Kidney epithelial cell (primary cell): ENCODE data around the gene SLC41A3. TPM values are rescaled to one million over a fixed set of nuclear protein-coding genes. Genes with fewer than 3 reads are reported as not detected.

Source experiments
- DNase-seq: peaks from one replicate; pipeline ENCODE4 v3.0.0-alpha.2; 2010; ENCODE audit warnings: low read depth
- H3K27me3 ChIP-seq: 2 replicates; pipeline ENCODE4 v1.6.0; 2011; ENCODE audit warnings: low read length; ENCODE audit not compliant: control insufficient read depth, insufficient read depth
- H3K36me3 ChIP-seq: 2 replicates; pipeline ENCODE4 v1.5.1; 2011; ENCODE audit warnings: low read length; ENCODE audit not compliant: control insufficient read depth, insufficient read depth
- H3K4me3 ChIP-seq: 2 replicates; pipeline ENCODE4 v1.5.1; 2011; ENCODE audit warnings: low read depth, mild to moderate bottlenecking, control low read depth, low read length
- total RNA-seq: library from RNA; depleted of rRNA; stranded (reverse); fragments of >200 nt; gene quantifications from 2 replicates; pipeline ENCODE4 v1.2.3, GENCODE V29; 2015
- TF ChIP-seq, protein P1 (sequence below): IDR thresholded peaks from 2 replicates; pipeline ENCODE4 v1.5.1; 2011; ENCODE audit warnings: mild to moderate bottlenecking, moderate library complexity, low read length, control low read depth, inconsistent platforms; ENCODE audit not compliant: insufficient read depth, poor library complexity, severe bottlenecking

Gene SLC41A3
- total RNA-seq, 1 donor from 2014 or later: 74.9 TPM

DNA sequence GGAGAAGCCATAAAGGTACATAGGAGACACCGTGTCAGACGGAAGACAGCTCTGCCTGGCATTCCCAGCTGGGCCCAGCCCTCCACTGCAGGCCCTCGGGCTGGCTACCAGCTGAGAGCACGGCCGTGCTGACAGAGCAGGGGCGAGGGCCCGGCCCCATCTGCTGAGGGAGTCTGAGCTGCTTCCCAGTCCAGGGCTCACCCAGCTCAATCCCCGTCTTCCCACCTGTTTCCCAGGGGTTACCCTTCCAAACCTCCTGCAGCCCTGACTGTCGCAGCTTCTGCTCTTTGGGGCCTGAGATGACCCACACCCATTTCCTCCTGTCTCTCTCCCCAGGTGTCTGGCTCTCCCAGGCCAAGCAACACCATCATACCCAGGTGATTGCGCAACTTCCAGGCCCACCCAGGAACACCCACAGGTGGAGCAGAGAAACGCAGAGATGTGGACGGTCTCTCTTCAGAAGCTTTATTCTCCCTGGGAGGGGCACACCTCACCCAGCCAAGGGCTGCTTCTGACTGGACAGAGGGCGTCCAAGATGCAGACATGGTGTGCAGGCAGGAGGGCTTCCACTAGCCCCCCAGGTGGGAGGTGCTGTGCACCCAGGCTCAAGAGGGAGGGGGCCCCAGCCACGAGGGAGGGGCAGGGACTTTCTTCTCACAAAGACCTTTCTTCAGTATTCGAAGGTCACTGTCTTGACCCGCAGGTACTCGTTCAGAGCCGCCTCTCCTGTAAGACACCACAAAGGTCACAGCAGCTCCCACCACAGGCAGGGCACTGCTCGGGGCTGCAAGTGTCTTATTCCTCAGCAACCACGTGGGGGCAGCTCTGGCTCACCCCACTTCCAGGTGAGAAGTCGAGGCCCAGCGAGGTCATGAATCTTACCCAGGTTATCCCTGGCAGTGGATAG, 19.4 kb upstream of the SLC41A3 start:
- H3K4me3 ChIP-seq: no peak overlapping the region
- no peak for DNase-seq
- no peaks in the 10 kb centered on the region for H3K27me3 ChIP-seq
- TF ChIP-seq, protein P1, sequence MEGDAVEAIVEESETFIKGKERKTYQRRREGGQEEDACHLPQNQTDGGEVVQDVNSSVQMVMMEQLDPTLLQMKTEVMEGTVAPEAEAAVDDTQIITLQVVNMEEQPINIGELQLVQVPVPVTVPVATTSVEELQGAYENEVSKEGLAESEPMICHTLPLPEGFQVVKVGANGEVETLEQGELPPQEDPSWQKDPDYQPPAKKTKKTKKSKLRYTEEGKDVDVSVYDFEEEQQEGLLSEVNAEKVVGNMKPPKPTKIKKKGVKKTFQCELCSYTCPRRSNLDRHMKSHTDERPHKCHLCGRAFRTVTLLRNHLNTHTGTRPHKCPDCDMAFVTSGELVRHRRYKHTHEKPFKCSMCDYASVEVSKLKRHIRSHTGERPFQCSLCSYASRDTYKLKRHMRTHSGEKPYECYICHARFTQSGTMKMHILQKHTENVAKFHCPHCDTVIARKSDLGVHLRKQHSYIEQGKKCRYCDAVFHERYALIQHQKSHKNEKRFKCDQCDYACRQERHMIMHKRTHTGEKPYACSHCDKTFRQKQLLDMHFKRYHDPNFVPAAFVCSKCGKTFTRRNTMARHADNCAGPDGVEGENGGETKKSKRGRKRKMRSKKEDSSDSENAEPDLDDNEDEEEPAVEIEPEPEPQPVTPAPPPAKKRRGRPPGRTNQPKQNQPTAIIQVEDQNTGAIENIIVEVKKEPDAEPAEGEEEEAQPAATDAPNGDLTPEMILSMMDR: no peak
- H3K36me3 ChIP-seq: no peaks in the 10 kb centered on the region

DNA sequence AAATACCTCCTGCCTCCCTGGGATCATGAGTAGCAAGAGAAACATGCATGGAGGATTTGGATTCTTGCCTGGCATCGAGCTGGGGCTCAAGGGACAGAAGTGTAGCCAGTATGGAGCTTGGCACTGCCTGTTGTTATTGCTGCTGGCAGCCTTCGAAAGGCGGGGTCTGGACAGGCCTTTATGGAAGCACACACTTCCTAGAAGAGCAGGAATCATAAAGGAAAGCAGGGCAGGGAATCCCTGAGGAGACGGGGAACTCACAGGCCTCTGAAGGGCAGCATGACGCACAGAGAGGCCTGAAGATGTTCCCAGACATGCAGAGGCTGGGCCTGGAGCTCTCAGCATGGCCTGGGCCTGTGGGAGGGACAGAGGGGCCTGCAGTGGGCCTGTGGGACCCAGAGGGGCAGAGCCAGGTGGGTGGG, 18.6 kb upstream of the SLC41A3 start:
- TF ChIP-seq, protein P1: no peak
- Histone ChIP-seq H3K36me3 (no peaks in the 10 kb centered on the region), H3K27me3 (no peaks in the 10 kb centered on the region), H3K4me3 (no peak overlapping the region)
- no peak for DNase-seq

- Histone ChIP-seq H3K36me3 (no peaks in the 10 kb centered on the region), H3K4me3 (no peak overlapping the region), H3K27me3 (no peaks in the 10 kb centered on the region)
- DNase-seq: no peak
- TF ChIP-seq, protein P1: no peak
These were observed 18.1 kb upstream of the SLC41A3 start for GRCh38 chr3:126102011-126102410.

- Histone ChIP-seq H3K27me3 (no peaks in the 10 kb centered on the region), H3K4me3 (no peak overlapping the region), H3K36me3 (no peaks in the 10 kb centered on the region)
- TF ChIP-seq, protein P1: no peak
- DNase-seq: no peak
These were observed 17.6 kb upstream of the SLC41A3 start for GRCh38 chr3:126101521-126101982.

DNA sequence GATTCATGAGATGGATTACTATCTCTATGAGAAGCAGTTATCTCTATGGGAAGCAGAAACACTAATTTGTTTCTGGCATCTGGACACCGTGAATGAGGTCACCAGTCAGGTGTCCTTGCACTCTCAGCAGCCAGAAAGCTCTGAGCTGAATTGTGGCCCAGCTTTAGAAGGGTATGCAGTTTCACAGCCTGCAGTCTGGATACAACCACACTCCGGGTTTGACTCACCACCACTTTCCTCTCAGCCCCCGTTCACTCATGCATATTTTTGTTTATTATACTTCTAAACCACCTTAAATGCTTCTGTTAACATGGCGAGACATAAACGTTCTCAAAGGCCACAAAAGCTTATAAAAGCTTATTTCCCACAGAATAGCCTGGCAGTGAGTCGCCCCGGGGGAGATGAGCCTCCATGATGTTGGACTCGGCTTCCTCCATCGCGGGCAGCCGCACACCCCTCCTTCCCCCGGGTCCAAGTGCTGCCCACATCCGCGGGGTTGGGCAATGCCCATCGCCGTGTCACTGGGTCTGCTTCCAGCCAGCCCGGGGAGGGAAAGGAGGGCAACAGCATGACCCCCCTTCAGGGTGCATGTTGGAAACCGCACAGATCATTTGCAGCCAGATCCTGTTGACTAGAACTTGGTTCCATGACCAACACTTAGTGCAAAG, 16.8 kb upstream of the SLC41A3 start:
- TF ChIP-seq, protein P1: no peak
- peak; percentile 38 for DNase-seq
- no peak overlapping the region for H3K4me3 ChIP-seq
- no peaks in the 10 kb centered on the region for H3K36me3 ChIP-seq
- no peaks in the 10 kb centered on the region for H3K27me3 ChIP-seq
